ENCODE measurements around the gene PLA2G2C. TPM values are rescaled to one million over a fixed set of nuclear protein-coding genes. Genes with fewer than 3 reads are reported as not detected.

The PLA2G2C gene
- total and polyA plus RNA-seq, 9 donors, result 0.02 TPM; not detected in 8

DNA sequence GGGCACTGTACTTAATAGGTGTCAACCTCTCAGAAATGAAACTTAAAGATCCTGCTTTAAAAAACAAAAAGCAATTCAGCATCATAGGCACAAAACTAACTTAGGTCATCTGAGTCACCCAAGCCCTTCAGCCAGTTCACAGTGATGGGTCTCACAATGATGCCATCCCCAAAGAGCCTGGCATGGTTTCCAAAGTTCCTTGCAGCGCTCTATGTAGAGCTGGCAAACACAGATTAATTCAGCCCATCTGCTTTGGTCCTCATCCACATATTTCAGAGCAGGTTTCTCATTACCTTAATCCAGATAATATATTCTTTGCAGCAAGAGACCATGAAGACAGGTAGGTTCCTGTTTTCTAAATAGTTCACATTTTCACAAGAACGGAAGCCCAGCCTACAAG is 14.6 kb upstream of the PLA2G2C start:
- DNase-seq, result no peak
- Histone ChIP-seq H3K27me3 (no peaks in the 10 kb centered on the region), H3K4me3 (no peak overlapping the region), H3K36me3 (no peaks in the 10 kb centered on the region), H3K9me3 (no peaks in the 10 kb centered on the region), H3K4me1 (ENCODE audit: insufficient read depth) (no peaks in the 10 kb centered on the region), H3K27ac (no peak overlapping the region)
- 90 to 92% (median 91%) methylated on average over 2 of the region's 2 CpGs for WGBS, 3 donors
- TF ChIP-seq CTCF (IDR thresholded peaks at IDR 0.05), result no peak
- no peak for TF ChIP-seq EP300 (IDR thresholded peaks at IDR 0.05)
- no peak for TF ChIP-seq POLR2A (IDR thresholded peaks at IDR 0.05)
- intact Hi-C loops (cut with DNase I), result loop anchor here in 1 of 4 donors (10.0 kb wide), 1 partner anchor 274 kb away; no protein-coding TSS in a partner anchor

DNA sequence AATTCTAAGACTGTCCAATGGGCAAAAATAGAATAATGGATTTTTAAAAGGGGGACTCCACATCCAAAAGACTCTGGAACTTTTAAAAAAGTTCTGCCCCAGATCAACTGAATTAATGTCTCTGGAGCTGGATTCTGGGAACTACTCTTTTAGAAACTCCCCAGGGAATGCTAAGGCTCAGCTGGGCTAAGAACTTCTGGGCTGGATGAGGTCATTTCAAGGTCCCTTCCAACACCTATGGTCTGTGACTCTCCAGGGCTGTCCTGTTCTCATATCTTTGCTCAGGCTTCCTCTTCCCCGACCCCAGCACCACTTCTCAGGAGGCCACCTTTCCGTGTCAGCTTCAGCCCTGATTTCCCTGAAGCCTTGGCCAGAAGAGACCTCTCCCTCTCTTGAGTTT is 13.5 kb upstream of the PLA2G2C start:
- Histone ChIP-seq H3K9me3 (no peaks in the 10 kb centered on the region), H3K36me3 (no peaks in the 10 kb centered on the region), H3K4me3 (no peak overlapping the region), H3K4me1 (ENCODE audit: insufficient read depth) (peaks cover under 1% of the 10 kb centered on the region), H3K27me3 (no peaks in the 10 kb centered on the region), H3K27ac (no peak overlapping the region)
- TF ChIP-seq EP300 (IDR thresholded peaks at IDR 0.05) (no peak), POLR2A (IDR thresholded peaks at IDR 0.05) (no peak), CTCF (IDR thresholded peaks at IDR 0.05) (no peak)
- WGBS, 3 donors, result 65 to 83% (median 74%) methylated on average over 2 of the region's 2 CpGs
- intact Hi-C loops (cut with DNase I), result loop anchor here in 1 of 4 donors (10.0 kb wide), 1 partner anchor 275 kb away; no protein-coding TSS in a partner anchor
- DNase-seq, result no peak

GRCh38 chr1:20199403-20199802 is 13.1 kb upstream of the PLA2G2C start:
- Histone ChIP-seq H3K36me3 (no peaks in the 10 kb centered on the region), H3K27me3 (no peaks in the 10 kb centered on the region), H3K27ac (no peak overlapping the region), H3K4me1 (ENCODE audit: insufficient read depth) (peaks cover 2% of the 10 kb centered on the region), H3K4me3 (no peak overlapping the region), H3K9me3 (no peaks in the 10 kb centered on the region)
- intact Hi-C loops (cut with DNase I), result no loop called here
- DNase-seq, result no peak
- WGBS, 3 donors, result 63 to 69% (median 64%) methylated on average over 3 of the region's 3 CpGs
- no peak for TF ChIP-seq CTCF (IDR thresholded peaks at IDR 0.05)
- no peak for TF ChIP-seq POLR2A (IDR thresholded peaks at IDR 0.05)
- no peak for TF ChIP-seq EP300 (IDR thresholded peaks at IDR 0.05)

DNA sequence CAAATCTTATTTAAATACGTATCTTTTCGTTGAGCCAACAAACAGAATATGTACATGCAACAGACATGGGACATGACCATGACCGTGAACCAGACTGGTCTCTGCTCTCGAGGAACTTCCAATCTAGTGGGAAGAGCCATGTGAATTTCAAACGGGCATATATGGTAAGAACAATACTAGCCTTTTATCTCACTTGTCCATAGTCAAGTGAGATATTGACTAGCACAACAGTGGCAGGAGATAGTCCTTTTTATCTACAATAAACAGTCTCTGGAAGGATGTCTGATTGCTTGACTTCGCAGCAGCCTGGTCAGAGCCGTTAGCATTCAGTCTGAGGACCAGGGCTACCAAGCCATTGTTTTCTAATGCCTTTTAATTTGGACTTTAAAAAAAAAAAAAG is 12.6 kb upstream of the PLA2G2C start:
- intact Hi-C loops (cut with DNase I), result no loop called here
- TF ChIP-seq EP300 (IDR thresholded peaks at IDR 0.05), result no peak
- TF ChIP-seq POLR2A (IDR thresholded peaks at IDR 0.05), result no peak
- TF ChIP-seq CTCF (IDR thresholded peaks at IDR 0.05), result no peak
- no peaks in the 10 kb centered on the region for H3K27me3 ChIP-seq

More for the DNA sequence above, 12.6 kb upstream of the PLA2G2C start:
- Histone ChIP-seq H3K4me1 (ENCODE audit: insufficient read depth) (peaks cover 2% of the 10 kb centered on the region), H3K4me3 (no peak overlapping the region), H3K9me3 (no peaks in the 10 kb centered on the region), H3K27ac (no peak overlapping the region), H3K36me3 (no peaks in the 10 kb centered on the region)
- 72 to 84% (median 83%) methylated on average over 7 of the region's 7 CpGs for WGBS, 3 donors
- DNase-seq, result no peak
